Activated T-helper 17 cell treated with anti-CD3 and anti-CD28 coated beads, Interleukin-2, amount 50 U/mL, for 72 hours (primary cell): ENCODE results near the gene ARHGEF19. TPM values are rescaled to one million over a fixed set of nuclear protein-coding genes. Genes with fewer than 3 reads are reported as not detected.
A peak's percentile ranks its signal among the peaks of the same experiment; 100 is the strongest.

ENCODE experiments used
- ATAC-seq: fragments of 150-1000 bp; cut with Tn5 transposase; replicated peaks from 2 replicates; pipeline ENCODE4 v1.10.0; 2021; ENCODE audit warnings: mild to moderate bottlenecking, moderate library complexity
- H3K27ac Mint-ChIP-seq: one replicate; pipeline ENCODE4 v1.8.0; 2022; ENCODE audit warnings: mixed read lengths
- H3K27me3 Mint-ChIP-seq: one replicate; pipeline ENCODE4 v1.8.0; 2022; ENCODE audit warnings: mixed read lengths
- H3K36me3 Mint-ChIP-seq: one replicate; pipeline ENCODE4 v1.8.0; 2022; ENCODE audit warnings: low read depth, mild to moderate bottlenecking, mixed read lengths
- H3K4me1 Mint-ChIP-seq: one replicate; pipeline ENCODE4 v1.8.0; 2022; ENCODE audit warnings: mixed read lengths
- H3K4me3 Mint-ChIP-seq: one replicate; pipeline ENCODE4 v1.8.0; 2022; ENCODE audit warnings: mild to moderate bottlenecking, mixed read lengths
- H3K9me3 Mint-ChIP-seq: one replicate; pipeline ENCODE4 v1.8.0; 2022; ENCODE audit warnings: mixed read lengths
- total RNA-seq, 2 donors: library from RNA; stranded (reverse); gene quantifications; one replicate each; pipeline ENCODE4 v1.2.3, GENCODE V29; 2022

ARHGEF19 gene
- total RNA-seq, 2 donors from 2014 or later: 7.5 to 10.0 TPM

GRCh38 chr1:16178596-16179497, 33.6 kb downstream of the ARHGEF19 start:
- no peak for ATAC-seq

GRCh38 chr1:16177306-16177705, 35.1 kb downstream of the ARHGEF19 start:
- no peaks in the 10 kb centered on the region for H3K36me3 Mint-ChIP-seq
- H3K4me3 Mint-ChIP-seq: no peak overlapping the region
- H3K9me3 Mint-ChIP-seq: no peaks in the 10 kb centered on the region
- H3K4me1 Mint-ChIP-seq: no peaks in the 10 kb centered on the region
- H3K27me3 Mint-ChIP-seq: no peaks in the 10 kb centered on the region
- no peak for ATAC-seq
- H3K27ac Mint-ChIP-seq: no peak overlapping the region

More at GRCh38 chr1:16178596-16179497, 33.6 kb downstream of the ARHGEF19 start:
- H3K36me3 Mint-ChIP-seq: no peaks in the 10 kb centered on the region
- no peaks in the 10 kb centered on the region for H3K4me1 Mint-ChIP-seq
- no peaks in the 10 kb centered on the region for H3K9me3 Mint-ChIP-seq
- no peak overlapping the region for H3K4me3 Mint-ChIP-seq
- no peak overlapping the region for H3K27ac Mint-ChIP-seq
- no peaks in the 10 kb centered on the region for H3K27me3 Mint-ChIP-seq

DNA sequence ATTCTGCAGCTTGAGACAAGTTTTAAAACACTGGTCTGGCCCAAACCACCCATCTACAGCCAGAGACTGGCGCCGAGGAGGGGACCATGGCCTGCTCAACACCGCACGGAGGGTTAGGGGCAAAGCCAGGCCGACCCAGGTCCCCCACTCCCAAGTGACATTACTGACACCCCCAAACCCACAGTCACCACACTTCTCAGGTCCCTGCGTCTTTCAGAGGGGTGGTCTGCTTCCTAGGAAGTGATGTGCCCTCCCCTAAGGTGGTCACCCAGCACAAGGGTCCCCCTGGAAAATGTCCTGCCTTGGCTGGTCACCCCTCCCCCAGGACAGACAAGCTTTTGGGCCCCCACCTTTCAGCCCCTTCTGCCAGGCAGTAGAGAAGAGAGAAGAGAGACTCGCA, 35.8 kb downstream of the ARHGEF19 start:
- no peaks in the 10 kb centered on the region for H3K36me3 Mint-ChIP-seq
- no peaks in the 10 kb centered on the region for H3K9me3 Mint-ChIP-seq
- no peaks in the 10 kb centered on the region for H3K27me3 Mint-ChIP-seq
- H3K27ac Mint-ChIP-seq: peak overlapping the region; percentile 13
- ATAC-seq: no peak
- no peak overlapping the region for H3K4me3 Mint-ChIP-seq
- no peaks in the 10 kb centered on the region for H3K4me1 Mint-ChIP-seq

GRCh38 chr1:16175610-16176553, 36.6 kb downstream of the ARHGEF19 start:
- H3K27ac Mint-ChIP-seq: peak overlapping the region; percentile 13
- H3K27me3 Mint-ChIP-seq: no peaks in the 10 kb centered on the region
- H3K4me1 Mint-ChIP-seq: no peaks in the 10 kb centered on the region
- ATAC-seq: no peak
- no peaks in the 10 kb centered on the region for H3K9me3 Mint-ChIP-seq
- no peak overlapping the region for H3K4me3 Mint-ChIP-seq
- no peaks in the 10 kb centered on the region for H3K36me3 Mint-ChIP-seq

- H3K27me3 Mint-ChIP-seq: no peaks in the 10 kb centered on the region
- no peak overlapping the region for H3K27ac Mint-ChIP-seq
- H3K36me3 Mint-ChIP-seq: no peaks in the 10 kb centered on the region
- ATAC-seq: no peak
- no peaks in the 10 kb centered on the region for H3K4me1 Mint-ChIP-seq
- H3K4me3 Mint-ChIP-seq: no peak overlapping the region
- no peaks in the 10 kb centered on the region for H3K9me3 Mint-ChIP-seq
These were observed 37.4 kb downstream of the ARHGEF19 start for GRCh38 chr1:16174886-16175598.

GRCh38 chr1:16174261-16174868, 38.1 kb downstream of the ARHGEF19 start:
- no peak overlapping the region for H3K4me3 Mint-ChIP-seq

GRCh38 chr1:16173447-16174260, 38.8 kb downstream of the ARHGEF19 start:
- H3K27ac Mint-ChIP-seq: no peak overlapping the region
- ATAC-seq: no peak
- H3K9me3 Mint-ChIP-seq: no peaks in the 10 kb centered on the region
- no peaks in the 10 kb centered on the region for H3K36me3 Mint-ChIP-seq
- no peak overlapping the region for H3K4me3 Mint-ChIP-seq
- H3K27me3 Mint-ChIP-seq: no peaks in the 10 kb centered on the region
- H3K4me1 Mint-ChIP-seq: peaks cover 2% of the 10 kb centered on the region

More at GRCh38 chr1:16174261-16174868, 38.1 kb downstream of the ARHGEF19 start:
- ATAC-seq: no peak
- no peaks in the 10 kb centered on the region for H3K27me3 Mint-ChIP-seq
- no peaks in the 10 kb centered on the region for H3K9me3 Mint-ChIP-seq
- no peaks in the 10 kb centered on the region for H3K36me3 Mint-ChIP-seq
- no peaks in the 10 kb centered on the region for H3K4me1 Mint-ChIP-seq
- H3K27ac Mint-ChIP-seq: no peak overlapping the region

DNA sequence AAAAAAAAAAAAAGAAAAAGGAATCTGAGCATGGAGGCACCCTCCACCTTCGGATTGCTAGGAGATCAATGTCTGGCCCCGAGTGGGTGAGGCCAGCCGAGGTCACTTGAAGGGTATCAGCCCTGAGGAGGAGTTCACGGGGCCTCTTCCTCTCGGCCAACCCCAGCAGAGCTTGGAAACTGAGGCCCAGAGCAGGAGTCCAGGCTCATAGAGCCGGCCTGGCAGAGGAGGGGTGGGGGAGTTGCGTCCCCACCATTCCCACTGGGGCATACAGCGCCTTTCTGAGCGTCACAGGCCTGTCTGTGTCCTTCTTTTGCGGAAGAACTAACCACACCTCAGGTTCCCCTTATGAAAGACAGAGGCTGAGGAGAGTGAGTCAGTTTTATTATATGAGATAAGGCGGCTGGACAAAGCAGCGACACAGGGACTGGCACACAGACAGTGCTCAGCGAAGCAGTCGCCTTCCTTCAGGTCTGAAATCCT, 39.4 kb downstream of the ARHGEF19 start:
- Mint-ChIP-seq H3K9me3 (no peaks in the 10 kb centered on the region), H3K4me3 (no peak overlapping the region), H3K27ac (no peak overlapping the region), H3K4me1 (peaks cover 4% of the 10 kb centered on the region), H3K27me3 (no peaks in the 10 kb centered on the region), H3K36me3 (no peaks in the 10 kb centered on the region)
- no peak for ATAC-seq

GRCh38 chr1:16172218-16172830, 40.1 kb downstream of the ARHGEF19 start:
- H3K27me3 Mint-ChIP-seq: no peaks in the 10 kb centered on the region
- H3K9me3 Mint-ChIP-seq: no peaks in the 10 kb centered on the region
- no peak for ATAC-seq
- H3K4me3 Mint-ChIP-seq: no peak overlapping the region
- H3K4me1 Mint-ChIP-seq: peaks cover 4% of the 10 kb centered on the region
- no peaks in the 10 kb centered on the region for H3K36me3 Mint-ChIP-seq
- no peak overlapping the region for H3K27ac Mint-ChIP-seq

GRCh38 chr1:16171314-16172151, 40.9 kb downstream of the ARHGEF19 start:
- H3K4me3 Mint-ChIP-seq: no peak overlapping the region
- H3K9me3 Mint-ChIP-seq: no peaks in the 10 kb centered on the region
- H3K4me1 Mint-ChIP-seq: peaks cover 4% of the 10 kb centered on the region
- ATAC-seq: no peak
- no peaks in the 10 kb centered on the region for H3K36me3 Mint-ChIP-seq
- no peak overlapping the region for H3K27ac Mint-ChIP-seq
- no peaks in the 10 kb centered on the region for H3K27me3 Mint-ChIP-seq

DNA sequence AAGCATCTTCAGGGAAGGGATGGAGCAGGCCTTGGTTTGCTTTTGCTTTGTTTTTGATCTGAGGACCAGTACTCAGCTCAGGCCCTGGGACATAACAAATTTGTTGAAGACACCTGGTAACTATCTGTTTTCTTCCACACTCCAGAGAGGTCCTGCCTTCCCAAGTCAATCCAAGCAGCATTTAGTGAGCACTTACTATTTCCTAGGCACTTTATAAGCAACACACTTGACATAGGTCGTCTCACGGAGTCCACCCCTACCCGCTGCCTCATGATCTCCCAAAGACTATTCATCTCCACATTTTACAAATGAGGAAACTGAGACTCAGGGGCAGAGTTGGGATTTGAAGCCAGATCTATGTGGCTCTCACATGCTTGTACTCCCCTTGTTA, 42.2 kb downstream of the ARHGEF19 start:
- H3K27ac Mint-ChIP-seq: no peak overlapping the region
- no peaks in the 10 kb centered on the region for H3K9me3 Mint-ChIP-seq
- no peaks in the 10 kb centered on the region for H3K36me3 Mint-ChIP-seq
- H3K4me3 Mint-ChIP-seq: no peak overlapping the region
- peaks cover 12% of the 10 kb centered on the region for H3K4me1 Mint-ChIP-seq
- ATAC-seq: no peak
- no peaks in the 10 kb centered on the region for H3K27me3 Mint-ChIP-seq

DNA sequence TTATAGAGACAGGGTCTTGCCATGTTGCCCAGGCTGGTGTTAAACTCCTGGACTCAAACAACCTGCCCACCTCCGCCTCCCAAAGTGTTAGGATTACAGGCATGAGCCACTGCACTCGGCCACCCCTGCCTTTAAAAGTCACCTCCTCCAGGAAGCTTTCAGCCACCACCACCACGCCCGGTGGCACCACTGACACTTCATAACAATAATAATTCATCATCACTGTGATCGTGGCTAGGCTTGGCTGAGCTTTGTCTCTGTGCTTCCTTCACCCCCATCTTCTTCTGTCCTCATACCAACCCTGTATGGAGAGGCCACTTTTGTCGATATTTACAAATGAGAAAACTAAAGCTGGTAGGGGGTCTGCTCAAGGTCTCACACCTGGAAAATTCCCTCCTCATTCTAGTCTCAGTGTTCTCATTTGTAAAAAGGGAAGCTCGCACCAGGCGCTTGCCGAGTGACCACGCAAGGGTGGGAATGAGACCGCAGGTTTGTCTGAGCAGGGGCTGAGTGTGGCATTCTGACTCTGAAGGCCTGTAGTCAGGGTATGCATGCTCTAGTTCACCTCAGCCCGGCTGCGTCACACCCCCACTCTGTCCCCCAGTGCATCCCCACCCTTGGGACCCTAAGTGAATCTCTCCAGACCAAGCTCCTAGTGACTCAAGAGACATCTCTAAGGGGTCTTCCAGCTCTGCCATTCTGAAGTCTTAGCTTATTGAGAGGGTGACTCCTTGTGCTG, 43.7 kb downstream of the ARHGEF19 start:
- peak; percentile 70 for ATAC-seq
- H3K27ac Mint-ChIP-seq: no peak overlapping the region

More for the DNA sequence above, 43.7 kb downstream of the ARHGEF19 start:
- H3K36me3 Mint-ChIP-seq: no peaks in the 10 kb centered on the region
- H3K27me3 Mint-ChIP-seq: no peaks in the 10 kb centered on the region
- H3K4me3 Mint-ChIP-seq: peak overlapping the region; percentile 64
- H3K4me1 Mint-ChIP-seq: peaks cover 23% of the 10 kb centered on the region
- H3K9me3 Mint-ChIP-seq: no peaks in the 10 kb centered on the region
